Activated CD4-positive, alpha-beta T cell treated with anti-CD3 and anti-CD28 coated beads for 1 hour (primary cell): ENCODE measurements around the gene TNIP1.

Source experiments
- DNase-seq: peaks from one replicate; pipeline ENCODE4 v3.0.0-alpha.2; 2020

TNIP1 gene

DNA sequence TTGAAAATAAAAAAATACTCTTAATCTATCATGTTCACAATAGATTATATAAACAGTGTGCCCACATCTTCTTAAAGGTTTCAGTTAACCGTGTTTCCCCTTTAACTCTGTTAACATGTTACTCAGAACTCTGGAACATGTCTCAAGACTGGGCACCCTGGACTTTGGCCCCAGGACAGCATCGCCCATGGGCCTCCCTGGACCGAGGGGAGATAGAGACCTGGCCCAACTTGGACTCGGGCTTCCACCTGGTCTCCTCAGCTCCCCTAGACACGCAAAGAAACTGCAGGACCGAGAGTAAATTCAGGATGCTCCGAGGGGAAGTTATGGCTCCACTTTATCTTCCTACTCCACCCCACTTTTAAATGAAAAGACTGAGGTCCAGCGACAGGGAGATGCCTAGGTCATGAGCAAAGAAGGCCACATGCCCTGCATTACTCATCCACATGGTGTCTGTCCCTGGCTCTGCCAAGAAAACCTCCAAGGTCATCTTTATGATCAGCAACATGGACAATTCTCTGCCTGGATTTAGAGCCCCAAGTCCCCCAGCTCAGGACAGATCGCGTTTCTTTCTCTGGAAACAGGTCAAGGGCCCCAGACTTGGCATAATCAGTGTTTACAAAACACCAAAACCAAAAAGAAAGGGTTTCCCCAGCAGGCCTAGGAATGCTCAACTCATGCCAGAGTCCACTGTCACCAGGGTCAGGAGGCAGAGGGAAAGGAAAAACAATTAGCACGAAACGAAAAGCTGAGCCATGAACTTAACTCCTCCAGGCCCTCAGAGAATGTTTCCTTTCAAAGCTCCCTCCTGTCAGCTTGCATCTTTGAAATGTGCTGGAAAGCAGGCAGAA is 43.0 kb downstream of the TNIP1 start:
- DNase-seq, result no peak

DNA sequence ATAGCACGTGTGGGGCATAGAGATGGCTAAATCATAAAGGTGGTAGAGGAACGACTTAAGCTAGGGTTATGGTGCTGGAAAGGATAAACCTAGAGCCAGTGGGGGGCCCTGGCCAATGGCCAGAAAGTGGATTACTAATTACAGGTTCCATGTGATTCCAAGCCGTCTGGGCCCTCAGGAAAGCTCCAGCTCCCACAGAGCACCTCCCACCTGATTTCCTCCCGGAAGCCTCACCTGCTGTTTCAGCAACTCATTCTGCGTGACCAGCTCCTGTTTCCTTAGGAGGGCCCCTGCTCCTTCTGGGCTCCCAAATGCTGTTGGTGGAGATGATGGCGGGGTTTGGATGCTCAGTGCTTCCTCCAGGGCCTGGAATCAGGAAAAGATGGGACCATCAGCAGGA is 44.3 kb downstream of the TNIP1 start:
- no peak for DNase-seq

DNA sequence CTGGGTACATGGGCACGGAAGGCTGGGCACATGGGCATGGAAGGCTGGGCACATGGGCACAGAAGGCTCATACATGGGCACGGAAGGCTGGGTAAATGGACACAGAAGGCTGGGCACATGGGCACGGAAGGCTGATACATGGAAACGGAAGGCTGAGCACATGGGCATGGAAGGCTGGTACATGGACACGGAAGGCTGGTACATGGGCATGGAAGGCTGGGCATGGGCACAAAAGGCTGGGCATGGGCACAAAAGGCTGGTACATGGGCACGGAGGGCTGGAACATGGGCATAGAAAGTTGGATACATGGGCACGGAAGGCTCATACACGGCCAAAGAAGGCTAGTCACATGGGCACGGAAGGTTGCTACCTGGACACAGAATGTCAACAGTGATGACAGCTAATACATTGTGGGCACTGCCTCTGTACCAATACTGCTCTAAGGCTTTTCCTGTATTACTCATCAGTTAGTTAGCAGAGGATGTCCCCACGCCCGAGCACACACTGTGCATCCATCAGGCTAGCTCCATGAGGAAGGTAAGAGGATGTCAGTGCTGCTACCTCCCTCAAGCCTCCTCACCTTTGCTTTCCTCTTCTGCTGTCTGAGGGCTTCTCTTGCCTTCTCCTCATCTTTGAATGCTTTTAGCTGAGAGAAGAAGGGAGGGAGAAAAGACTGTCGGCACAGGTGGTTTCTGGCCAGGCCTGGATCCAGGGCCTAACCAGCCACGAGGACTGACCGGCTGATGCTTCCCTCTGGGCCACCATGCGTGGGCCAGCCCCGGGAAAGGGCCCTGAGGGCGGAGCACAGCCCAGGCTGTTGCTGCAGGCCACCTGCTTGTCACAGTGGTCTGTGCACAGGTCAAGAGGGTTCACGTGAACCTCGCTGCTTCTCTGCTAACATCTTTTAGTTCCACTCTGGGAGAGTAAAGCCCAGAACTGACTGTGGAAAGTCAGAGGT is 46.1 kb downstream of the TNIP1 start:
- DNase-seq, result no peak

DNA sequence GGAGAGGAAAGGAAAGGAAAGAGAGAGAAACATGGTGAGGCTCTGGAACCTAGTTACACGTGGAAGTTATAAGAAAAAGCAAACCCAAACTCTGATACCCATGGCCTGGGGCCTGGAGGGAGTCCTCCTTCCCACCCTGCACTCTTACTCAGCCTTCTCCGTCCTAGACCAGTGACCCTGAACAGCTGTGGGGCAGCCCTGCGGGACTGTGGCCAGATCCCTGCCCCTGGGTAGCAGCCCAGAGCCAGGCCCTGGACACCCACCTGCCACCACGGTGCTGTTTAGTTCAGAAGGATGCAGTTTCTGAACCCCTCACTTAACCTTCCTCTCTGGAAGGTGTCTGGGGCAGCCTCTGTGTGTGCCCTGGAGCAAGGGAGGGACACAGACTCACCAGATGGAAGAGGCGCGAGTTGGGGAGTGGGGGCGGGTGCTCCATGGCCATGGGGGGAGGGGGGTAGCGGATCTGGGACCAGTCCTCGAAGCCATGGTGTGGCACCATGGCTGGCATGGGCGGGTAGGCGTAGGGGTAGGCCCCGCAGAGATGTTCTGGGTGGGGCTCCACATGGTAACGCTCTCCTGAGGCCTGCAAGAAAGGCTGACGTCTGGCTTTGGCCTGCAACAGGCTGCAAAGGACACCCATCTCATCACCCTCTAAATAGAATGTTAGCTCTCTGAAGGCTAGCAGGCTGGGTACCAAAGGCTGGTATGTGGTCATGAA is 47.5 kb downstream of the TNIP1 start:
- DNase-seq, result no peak

DNA sequence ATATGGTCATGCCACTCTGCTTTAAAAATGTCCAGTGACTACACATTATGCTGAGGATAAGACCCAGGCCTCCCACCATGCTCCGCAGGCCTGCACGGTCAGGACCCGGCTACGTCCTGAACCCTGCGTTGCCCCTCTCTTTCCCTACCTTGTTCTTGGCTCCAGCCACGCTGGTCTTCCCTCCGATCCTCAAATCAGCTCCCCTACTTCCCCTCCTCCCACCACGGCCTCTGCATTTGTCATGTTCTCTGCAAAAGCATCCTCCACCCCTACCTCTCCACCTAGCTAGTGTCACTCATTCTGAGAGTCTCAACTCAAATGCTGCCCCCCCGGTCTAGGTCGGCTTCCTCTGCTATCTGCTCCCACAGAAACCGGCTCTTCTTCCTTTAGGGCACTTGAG is 49.3 kb downstream of the TNIP1 start:
- DNase-seq, result no peak

DNA sequence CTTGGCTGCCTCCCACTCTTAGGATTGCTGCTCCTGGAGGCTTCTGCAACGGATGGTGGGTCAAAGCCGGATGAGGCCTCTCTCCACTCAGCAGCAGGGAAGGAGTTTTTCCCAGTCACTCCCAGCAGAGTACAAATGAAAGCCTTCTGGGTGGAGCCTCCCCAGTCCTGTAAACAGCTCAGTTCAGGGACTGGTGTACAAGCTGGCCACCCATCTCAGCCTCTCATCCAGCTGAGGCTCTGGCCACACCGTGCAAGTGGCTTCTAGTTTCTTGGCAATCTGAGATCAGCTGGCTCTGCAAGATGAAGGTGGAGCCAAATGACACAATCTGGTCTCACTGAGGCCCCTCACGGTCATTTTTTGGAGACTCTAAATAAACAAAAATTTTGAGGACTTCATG is 50.5 kb downstream of the TNIP1 start:
- DNase-seq, result no peak

DNA sequence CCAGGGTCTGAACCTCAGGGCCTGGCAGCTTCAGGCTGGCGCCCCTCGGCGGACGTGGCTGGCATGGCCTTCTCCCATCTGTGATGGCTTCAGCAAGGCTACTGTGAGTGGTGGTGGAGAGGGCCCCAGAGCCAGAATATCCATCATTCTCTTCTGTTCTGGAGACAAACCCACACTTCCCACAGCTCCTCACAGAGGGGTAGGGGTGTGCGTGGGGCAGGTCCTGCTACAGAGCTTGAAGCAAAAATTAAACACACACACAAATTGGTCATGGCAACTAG is 50.8 kb downstream of the TNIP1 start:
- DNase-seq, result no peak

DNA sequence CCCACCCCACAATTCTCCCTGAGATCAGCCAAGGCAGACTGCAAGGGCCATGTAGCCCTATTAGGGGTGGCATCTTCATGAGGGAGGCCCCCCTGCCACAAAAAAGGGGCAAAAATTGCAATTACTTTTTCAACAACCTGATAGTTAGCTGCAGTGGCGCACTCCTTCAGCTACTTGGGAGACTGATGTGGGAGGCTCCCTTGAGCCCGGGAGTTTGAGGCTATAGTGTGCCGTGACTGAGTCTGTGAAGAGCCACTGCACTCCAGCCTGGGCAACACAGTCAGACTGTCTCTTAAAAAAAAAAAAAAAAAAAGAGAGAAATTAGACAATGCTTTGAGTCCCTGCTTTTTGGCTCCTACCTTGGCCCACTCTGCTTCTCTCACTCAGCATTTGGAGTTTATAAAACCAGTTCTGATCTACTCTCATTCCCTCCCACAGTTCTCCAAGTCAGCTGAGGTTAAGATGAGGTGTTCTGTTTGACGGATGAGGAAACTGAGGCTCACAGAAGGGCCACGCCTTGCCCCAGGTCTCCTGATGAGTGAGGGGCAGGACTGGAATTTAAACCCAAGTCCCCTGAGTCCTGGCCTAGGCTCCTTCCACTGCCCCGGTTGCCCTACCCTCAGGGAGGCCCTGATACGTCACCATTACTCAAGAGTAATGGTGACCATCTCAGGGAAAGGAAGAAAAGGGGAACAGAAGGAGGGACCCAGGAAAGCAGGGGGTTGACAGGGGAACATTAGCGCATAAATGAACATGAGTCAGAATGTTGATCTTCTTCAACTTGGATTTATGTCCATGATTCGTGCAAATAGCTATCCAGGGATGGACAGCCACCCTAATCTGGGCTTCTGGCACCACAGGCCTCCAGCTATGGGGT is 51.4 kb downstream of the TNIP1 start:
- no peak for DNase-seq

DNA sequence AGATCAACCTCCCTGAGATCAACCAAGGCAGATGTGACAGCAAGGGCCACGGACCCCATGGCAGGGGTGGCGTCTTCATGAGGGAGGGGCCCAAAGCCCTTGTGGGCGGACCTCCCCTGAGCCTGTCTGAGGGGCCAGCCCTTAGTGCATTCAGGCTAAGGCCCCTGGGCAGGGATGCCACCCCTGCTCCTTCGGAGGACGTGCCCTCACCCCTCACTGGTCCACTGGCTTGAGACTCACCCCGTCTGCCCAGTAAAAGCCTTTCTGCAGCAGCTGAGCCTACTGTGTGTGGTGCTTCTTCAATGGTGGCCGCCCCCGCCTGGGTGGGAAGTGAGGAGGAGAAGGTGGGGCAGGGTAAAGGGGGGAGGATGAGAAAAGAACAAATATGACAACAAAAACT is 52.1 kb downstream of the TNIP1 start:
- DNase-seq, result no peak

DNA sequence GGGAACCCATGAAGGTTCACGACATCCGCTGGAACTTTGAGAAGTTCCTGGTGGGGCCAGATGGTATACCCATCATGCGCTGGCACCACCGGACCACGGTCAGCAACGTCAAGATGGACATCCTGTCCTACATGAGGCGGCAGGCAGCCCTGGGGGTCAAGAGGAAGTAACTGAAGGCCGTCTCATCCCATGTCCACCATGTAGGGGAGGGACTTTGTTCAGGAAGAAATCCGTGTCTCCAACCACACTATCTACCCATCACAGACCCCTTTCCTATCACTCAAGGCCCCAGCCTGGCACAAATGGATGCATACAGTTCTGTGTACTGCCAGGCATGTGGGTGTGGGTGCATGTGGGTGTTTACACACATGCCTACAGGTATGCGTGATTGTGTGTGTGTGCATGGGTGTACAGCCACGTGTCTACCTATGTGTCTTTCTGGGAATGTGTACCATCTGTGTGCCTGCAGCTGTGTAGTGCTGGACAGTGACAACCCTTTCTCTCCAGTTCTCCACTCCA is 52.8 kb downstream of the TNIP1 start:
- no peak for DNase-seq

DNA sequence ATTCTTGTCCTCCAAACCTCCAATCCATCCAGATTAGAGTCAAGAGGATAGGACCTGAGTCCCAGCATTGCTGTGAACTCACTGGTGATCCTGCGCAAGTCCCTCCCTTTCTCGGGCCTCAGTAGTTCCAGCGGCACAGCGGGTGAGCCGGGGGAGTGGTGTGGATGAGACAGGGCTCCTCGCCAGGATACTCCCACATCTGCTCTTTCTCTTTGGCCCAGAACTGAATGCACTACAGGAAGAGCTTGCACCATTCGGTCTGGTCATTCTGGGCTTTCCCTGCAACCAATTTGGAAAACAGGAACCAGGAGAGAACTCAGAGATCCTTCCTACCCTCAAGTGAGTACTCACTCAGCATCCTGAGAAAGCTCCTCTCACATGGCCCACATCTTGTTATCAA is 54.2 kb downstream of the TNIP1 start:
- no peak for DNase-seq

DNA sequence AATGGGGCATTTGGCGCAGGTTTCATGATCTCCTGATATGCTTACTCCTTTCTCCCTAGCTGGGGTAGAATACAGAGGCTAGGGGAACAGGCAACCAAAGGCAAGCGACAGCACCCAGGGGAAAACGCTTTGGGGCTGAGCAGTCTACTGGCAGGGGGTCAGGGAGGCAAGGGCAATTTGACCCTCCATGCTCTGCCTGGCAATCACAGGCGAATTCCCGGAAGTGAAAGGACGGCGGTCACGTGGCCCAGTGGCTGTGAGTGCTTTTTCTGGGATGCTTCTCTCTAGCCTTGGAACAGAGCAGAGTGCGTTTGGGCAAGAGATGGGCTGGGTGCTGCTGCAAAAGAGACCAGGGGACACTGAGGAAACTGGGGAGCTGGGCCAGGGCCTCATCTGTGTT is 54.7 kb downstream of the TNIP1 start:
- no peak for DNase-seq

DNA sequence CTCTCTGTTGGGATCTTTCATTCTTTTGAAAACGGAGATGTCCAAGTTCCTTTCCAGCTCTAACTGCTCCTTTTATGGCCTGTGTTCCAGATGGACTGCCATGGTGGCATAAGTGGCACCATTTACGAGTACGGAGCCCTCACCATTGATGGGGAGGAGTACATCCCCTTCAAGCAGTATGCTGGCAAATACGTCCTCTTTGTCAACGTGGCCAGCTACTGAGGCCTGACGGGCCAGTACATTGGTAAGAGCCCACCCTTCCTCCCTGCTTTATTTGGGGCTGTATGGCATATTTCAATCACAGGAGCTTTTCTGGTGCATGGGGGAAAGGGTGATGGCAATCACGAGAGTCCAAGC is 55.6 kb downstream of the TNIP1 start:
- DNase-seq, result no peak

DNA sequence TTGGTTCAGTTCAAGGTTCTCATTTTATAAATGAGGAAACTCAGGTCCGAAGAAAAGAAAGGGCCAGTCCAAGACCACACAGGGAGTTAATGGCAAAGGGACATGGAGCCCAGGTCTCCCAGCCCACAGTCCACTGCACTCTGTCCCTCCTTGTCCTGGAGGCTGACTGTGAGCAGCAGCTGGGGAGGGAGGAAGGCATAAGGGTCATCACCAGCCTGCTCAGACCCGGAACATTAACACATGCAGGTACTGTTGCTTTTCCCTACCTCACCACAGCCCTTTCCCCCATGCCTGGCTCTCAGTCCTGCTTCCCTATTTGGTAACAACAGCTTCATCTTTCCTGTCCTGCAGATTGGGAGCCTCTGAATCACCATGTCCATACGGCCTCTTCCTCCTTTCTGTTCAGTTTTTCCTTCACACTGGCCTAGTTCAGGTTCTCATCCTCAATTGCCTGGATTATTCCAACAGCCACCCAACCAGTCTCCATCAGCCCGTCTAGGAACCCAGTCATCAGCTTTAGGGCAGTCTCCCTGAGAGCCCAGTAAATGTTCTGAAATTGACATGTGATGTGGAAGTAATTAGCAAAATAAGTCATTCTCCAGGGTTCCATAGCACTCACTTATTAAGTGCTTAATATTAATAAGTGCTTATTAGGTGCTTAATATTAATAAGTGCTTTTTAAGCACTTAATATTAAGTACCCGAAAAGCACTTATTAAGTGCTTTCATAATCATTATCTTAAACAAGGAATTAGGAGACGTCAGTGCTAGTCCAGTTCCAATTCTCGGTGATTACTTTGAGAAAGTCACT is 56.2 kb downstream of the TNIP1 start:
- DNase-seq, result no peak

DNA sequence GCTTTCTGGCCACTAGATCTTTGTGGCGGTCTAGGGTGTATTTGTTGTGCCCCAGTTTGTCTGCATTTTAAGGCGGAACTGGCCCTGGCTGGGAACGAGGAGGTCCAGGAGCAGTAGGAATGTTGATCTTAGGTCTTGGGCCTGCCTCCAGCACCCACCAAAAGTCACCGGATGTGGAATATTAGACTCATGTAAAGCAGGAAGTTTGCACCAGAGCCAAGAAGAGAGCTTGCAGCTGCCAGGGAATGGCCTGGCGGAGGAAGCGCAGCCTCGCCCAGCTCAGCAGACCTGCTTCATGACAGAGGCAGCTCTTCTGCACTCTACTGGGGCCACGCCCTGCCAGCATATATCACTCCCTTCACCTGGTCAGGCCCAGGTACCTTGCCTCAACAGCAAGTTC is 57.2 kb downstream of the TNIP1 start:
- no peak for DNase-seq

DNA sequence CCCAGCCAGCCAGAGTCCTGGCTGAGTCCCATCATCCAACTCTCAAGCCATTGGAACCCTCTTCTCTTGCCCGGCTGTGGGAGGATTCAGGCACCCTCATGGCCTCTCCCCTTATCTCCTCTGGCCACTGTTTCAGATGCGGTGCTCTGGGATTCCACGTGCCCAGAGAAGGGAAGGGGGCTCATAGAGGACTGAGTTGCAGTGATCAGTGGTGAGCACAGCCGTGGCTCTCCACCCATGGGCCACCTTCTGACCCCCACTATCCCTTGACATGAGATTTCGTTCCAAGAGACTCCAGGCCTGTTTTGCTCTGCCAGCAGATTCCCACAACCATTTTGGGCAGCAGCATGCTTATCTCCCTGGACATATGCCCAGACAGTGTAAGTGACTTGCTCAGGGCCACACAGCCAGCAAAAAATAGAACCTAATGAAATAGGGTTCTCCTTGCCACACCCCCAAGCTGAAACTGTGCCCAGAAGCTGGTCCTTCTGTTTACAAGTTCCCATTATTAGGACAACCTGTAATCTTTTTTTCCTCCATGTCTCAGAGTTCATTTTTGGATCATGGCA is 57.7 kb downstream of the TNIP1 start:
- DNase-seq, result no peak

DNA sequence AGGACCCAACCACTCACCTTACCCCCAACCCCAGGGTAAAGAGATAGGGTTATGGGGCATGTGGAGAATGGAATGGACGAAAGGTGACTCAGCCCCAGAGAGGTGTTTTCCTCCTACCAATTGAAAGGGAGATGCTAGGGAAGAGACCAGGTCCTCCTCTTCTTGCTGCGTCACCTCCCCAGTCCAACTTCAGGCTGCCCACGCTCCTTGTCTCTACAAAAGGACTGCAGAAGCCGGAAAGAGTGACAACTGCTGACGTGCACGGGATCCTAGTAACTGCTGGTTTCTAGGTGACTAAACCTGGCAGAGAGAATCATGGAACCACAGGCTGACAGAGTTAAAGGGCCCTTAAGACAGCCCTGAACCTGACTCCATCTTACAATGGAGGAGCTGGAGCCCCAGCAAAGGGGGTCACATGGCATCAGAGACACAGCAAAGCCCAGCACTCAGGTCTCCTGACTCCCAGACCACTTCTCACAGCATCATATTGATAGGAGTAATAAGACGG is 58.3 kb downstream of the TNIP1 start:
- no peak for DNase-seq

DNA sequence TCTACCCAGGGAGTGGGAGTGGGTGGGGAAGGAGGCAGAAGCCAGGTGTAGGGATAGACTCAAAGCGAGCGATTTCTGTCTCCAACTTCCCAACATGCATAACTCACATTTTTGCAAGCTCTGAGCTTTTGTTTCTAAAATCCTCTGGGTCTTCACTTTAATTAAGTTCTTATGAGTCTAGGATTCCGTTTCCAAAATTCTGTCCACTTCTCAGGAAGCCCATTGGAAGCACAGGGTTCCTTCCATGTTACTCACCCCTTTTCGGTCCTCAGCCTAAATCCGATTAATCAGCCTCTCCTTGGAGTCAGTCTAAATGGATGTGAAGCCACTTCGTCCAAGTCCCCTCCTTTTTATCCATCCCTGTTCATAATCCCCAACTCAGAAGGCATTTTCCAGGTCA is 59.1 kb downstream of the TNIP1 start:
- DNase-seq, result no peak

DNA sequence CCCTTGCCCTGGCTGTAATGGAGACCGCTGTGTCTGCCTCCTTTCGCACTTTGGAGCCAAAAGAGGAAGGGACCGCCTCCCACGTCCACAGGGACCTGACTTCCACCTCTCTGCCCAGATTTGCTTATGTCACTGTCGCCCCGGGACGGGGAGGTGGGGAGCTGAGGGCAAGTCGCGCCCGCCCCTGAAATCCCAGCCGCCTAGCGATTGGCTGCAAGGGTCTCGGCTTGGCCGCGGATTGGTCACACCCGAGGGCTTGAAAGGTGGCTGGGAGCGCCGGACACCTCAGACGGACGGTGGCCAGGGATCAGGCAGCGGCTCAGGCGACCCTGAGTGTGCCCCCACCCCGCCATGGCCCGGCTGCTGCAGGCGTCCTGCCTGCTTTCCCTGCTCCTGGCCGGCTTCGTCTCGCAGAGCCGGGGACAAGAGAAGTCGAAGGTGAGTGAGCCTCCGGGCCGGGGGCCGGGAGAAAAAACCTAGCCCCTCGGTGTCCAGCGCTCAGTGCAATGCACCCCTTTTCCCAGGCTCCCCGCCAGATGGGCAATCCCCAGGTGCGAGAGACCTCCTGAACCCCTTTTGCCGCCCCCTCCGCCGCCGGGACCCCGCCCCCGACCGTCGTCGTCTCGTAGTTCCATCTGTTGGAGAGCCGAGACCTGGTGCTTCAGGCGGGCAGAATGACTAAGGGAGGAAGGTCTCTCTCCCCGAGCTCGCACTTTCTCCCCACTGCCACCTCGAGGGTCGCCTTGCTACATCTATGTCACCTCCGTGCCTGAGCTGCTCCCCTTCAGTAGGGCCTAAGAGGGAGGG is 60.3 kb downstream of the TNIP1 start, which contains the start of gene GPX3:
Gene GPX3 (plus strand): TSS at position 288 of the 807 bp plus-strand sequence. CDS start 64 bp downstream, at position 352.
- peak; percentile 20 for DNase-seq

DNA sequence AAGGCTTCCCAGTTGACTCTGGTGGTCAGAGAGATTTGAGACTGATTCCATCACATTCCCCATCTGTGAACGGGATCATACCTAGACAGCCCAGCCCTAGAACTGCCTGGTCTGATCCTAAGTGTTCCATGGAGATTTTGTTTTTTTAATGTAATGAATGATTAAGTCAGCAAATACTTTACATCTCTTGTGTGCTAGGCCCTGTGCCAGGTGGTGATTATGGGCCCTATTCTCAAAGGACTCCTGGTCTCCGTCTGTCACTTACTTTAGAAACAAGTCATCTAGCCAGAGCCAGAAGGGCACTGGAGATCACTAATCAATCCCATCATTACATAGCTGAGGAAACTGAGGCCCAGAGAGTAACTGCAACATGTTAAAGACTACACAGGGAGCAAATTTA is 61.5 kb downstream of the TNIP1 start:
- DNase-seq, result no peak
